Small intestine (tissue), 7 donors: ENCODE results near the gene TC2N. TPM values are rescaled to one million over a fixed set of nuclear protein-coding genes. Genes with fewer than 3 reads are reported as not detected.
"Not testable (repeated sequence)": the region's sequence is repeated elsewhere in the genome, so short reads cannot be mapped to it uniquely, and the experiment has no call there.

Experiments
- DNase-seq, 2 donors: peaks; one replicate each; pipeline versions ENCODE4 v3.0.0 to v3.0.0-alpha.2; 2013
- FAIRE-seq: peaks from 2 replicates; lab custom pipeline; 2012; peaks lifted over from hg19 to GRCh38; lab: Jason Lieb, UNC
- H3K27ac ChIP-seq, 3 donors: one replicate each; pipeline ENCODE4 v1.5.1; 2013; ENCODE audit warnings: low read length in 2 of 3, mild to moderate bottlenecking in 2 of 3, control low read depth in 1 of 3, inconsistent platforms in 1 of 3, low read depth in 1 of 3, moderate library complexity in 1 of 3
- H3K27me3 ChIP-seq, 3 donors: one replicate each; pipeline ENCODE4 v1.6.1; 2013; ENCODE audit warnings: low read length in 3 of 3, inconsistent platforms in 1 of 3; ENCODE audit not compliant: control insufficient read depth in 3 of 3, insufficient read depth in 3 of 3
- H3K36me3 ChIP-seq, 3 donors: one replicate each; pipeline ENCODE4 v1.6.1; 2013; ENCODE audit warnings: low read length in 3 of 3, inconsistent platforms in 1 of 3, low read depth in 1 of 3, mild to moderate bottlenecking in 1 of 3, moderate library complexity in 1 of 3; ENCODE audit not compliant: control insufficient read depth in 3 of 3, insufficient read depth in 2 of 3
- H3K4me1 ChIP-seq, 3 donors: one replicate each; pipeline ENCODE4 v1.6.1; 2013; ENCODE audit warnings: low read length in 2 of 3, inconsistent platforms in 1 of 3, low read depth in 1 of 3, mild to moderate bottlenecking in 1 of 3, moderate library complexity in 1 of 3; ENCODE audit not compliant: control insufficient read depth in 3 of 3, insufficient read depth in 2 of 3
- H3K4me3 ChIP-seq, 3 donors: one replicate each; pipeline ENCODE4 v1.5.1; 2013; ENCODE audit warnings: low read length in 3 of 3, control low read depth in 1 of 3, inconsistent platforms in 1 of 3, low read depth in 1 of 3, mild to moderate bottlenecking in 1 of 3, moderate library complexity in 1 of 3
- H3K9me3 ChIP-seq, 2 donors: one replicate each; pipeline ENCODE4 v1.6.1; 2013; ENCODE audit warnings: low read depth in 1 of 2, low read length in 1 of 2; ENCODE audit not compliant: control insufficient read depth in 2 of 2, insufficient read depth in 1 of 2
- WGBS, 3 donors: extraction: QIAGEN DNeasy Blood & Tissue Kit; methylation state at CpG; one replicate each; pipeline ENCODE4 v1.1.7; 2013; 5-methylcytosine and 5-hydroxymethylcytosine counted together
- polyA plus RNA-seq, 4 donors: library from polyadenylated mRNA; stranded (reverse) in 3 of 4; unstranded in 1 of 4; fragments of 200-250 nt in 3 of 4; fragments of 120-200 nt in 1 of 4; gene quantifications; one replicate each; pipeline versions ENCODE4 v1.2.1 to v1.2.3, GENCODE V29; 2013
- donor health status: healthy with polysubstance abuse.
- donor health status: control.
- donor health status: control.
- donor health status: Bipolar disorder and iron deficiency.
- donor health status: healthy.

TC2N gene
- polyA plus RNA-seq, 4 donors, result 12.4 to 31.7 (median 20.4) TPM

GRCh38 chr14:91871401-91871800, 4.1 kb upstream of the TC2N start:
- H3K4me3 ChIP-seq, H3K27me3 ChIP-seq, FAIRE-seq, DNase-seq: not testable (repeated sequence)
- peak overlapping the region in 1 of 3 donors; percentile 96 for H3K27ac ChIP-seq
- peaks cover 0 to 34% (median 0%) of the 10 kb centered on the region in 3 donors for H3K36me3 ChIP-seq
- peaks cover 0 to 14% of the 10 kb centered on the region in 2 donors for H3K9me3 ChIP-seq
- 71 to 90% (median 80%) methylated on average over 4 of the region's 4 CpGs for WGBS, 3 donors
- H3K4me1 ChIP-seq, result peaks cover 16 to 36% (median 34%) of the 10 kb centered on the region in 3 donors

GRCh38 chr14:91870890-91871289, 3.6 kb upstream of the TC2N start:
- Histone ChIP-seq H3K4me3 (no peak overlapping the region), H3K4me1 (peaks cover 16 to 34% (median 32%) of the 10 kb centered on the region in 3 donors), H3K9me3 (peaks cover 0 to 14% of the 10 kb centered on the region in 2 donors), H3K27ac (peak overlapping the region in 1 of 3 donors; percentile 88), H3K27me3 (peaks cover 0 to 4% (median 0%) of the 10 kb centered on the region in 3 donors), H3K36me3 (peaks cover 0 to 34% (median 0%) of the 10 kb centered on the region in 3 donors)
- FAIRE-seq (no peak), DNase-seq (no peak)
- 43 to 65% (median 64%) methylated on average over 2 of the region's 2 CpGs for WGBS, 3 donors

DNA sequence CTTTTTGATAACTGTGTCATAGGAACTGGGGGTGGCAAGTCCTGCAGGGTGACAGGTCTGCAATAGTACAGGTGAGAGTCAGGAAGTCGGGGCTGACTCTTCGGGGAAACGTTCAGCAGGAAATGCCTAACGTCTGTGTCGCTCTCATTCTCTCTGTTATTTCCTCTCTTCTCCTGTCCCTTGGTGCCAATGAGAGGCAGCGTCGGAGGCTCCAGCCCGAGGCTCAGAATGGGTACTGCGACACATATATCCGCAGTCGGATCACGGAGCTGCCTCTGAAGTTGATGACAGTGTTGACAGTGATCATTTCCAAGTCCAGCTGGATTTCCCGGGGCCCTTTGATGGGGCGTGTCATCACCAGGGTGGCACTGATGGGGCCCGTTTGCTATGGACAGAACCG, 2.7 kb upstream of the TC2N start:
- H3K4me1 ChIP-seq, result peaks cover 12 to 31% (median 24%) of the 10 kb centered on the region in 3 donors
- FAIRE-seq, result no peak
- peaks cover 0 to 4% (median 0%) of the 10 kb centered on the region in 3 donors for H3K27me3 ChIP-seq
- H3K27ac ChIP-seq, result peak overlapping the region in 2 of 3 donors; percentile 24 to 88
- H3K36me3 ChIP-seq, result peaks cover 0 to 31% (median 0%) of the 10 kb centered on the region in 3 donors
- DNase-seq, result peak in 1 of 2 donors; percentile 61
- 16 to 49% (median 38%) methylated on average over 16 of the region's 16 CpGs for WGBS, 3 donors
- peaks cover 0 to 14% of the 10 kb centered on the region in 2 donors for H3K9me3 ChIP-seq
- H3K4me3 ChIP-seq, result no peak overlapping the region

- FAIRE-seq, result no peak
- H3K27me3 ChIP-seq, result peaks cover 0 to 4% (median 0%) of the 10 kb centered on the region in 3 donors
- peak overlapping the region in 2 of 3 donors; percentile 37 to 88 for H3K27ac ChIP-seq
- peaks cover 12 to 30% (median 24%) of the 10 kb centered on the region in 3 donors for H3K4me1 ChIP-seq
- peaks cover 0 to 27% (median 0%) of the 10 kb centered on the region in 3 donors for H3K36me3 ChIP-seq
- no peak for DNase-seq
- peaks cover 0 to 14% of the 10 kb centered on the region in 2 donors for H3K9me3 ChIP-seq
- no peak overlapping the region for H3K4me3 ChIP-seq
- 50 to 59% (median 58%) methylated on average over 8 of the region's 8 CpGs for WGBS, 3 donors
Measured at GRCh38 chr14:91869556-91869955, 2.2 kb upstream of the TC2N start.

- DNase-seq (peak in 1 of 2 donors; percentile 32), FAIRE-seq (no peak)
- Histone ChIP-seq H3K36me3 (peaks cover 0 to 20% (median 2%) of the 10 kb centered on the region in 3 donors), H3K4me3 (peak overlapping the region in 1 of 3 donors; percentile 30), H3K27me3 (peaks cover 0 to 4% (median 0%) of the 10 kb centered on the region in 3 donors), H3K27ac (peak overlapping the region in 1 of 3 donors; percentile 88), H3K9me3 (peaks cover 0 to 14% of the 10 kb centered on the region in 2 donors), H3K4me1 (peaks cover 2 to 13% (median 6%) of the 10 kb centered on the region in 3 donors)
- WGBS, 3 donors, result 61 to 82% (median 72%) methylated on average over 6 of the region's 6 CpGs
Measured at GRCh38 chr14:91866511-91867295, 633 bp downstream of the TC2N start.

- Histone ChIP-seq H3K4me1 (peaks cover 2 to 13% (median 5%) of the 10 kb centered on the region in 3 donors), H3K27ac (peak overlapping the region in 1 of 3 donors; percentile 88), H3K27me3 (peaks cover 0 to 4% (median 0%) of the 10 kb centered on the region in 3 donors), H3K9me3 (peaks cover 0 to 14% of the 10 kb centered on the region in 2 donors), H3K4me3 (peak overlapping the region in 1 of 3 donors; percentile 30), H3K36me3 (peaks cover 0 to 20% (median 2%) of the 10 kb centered on the region in 3 donors)
- FAIRE-seq, result no peak
- no peak for DNase-seq
- 58 to 85% (median 82%) methylated on average over 2 of the region's 2 CpGs for WGBS, 3 donors
Measured at GRCh38 chr14:91866061-91866460, 1.3 kb downstream of the TC2N start.

DNA sequence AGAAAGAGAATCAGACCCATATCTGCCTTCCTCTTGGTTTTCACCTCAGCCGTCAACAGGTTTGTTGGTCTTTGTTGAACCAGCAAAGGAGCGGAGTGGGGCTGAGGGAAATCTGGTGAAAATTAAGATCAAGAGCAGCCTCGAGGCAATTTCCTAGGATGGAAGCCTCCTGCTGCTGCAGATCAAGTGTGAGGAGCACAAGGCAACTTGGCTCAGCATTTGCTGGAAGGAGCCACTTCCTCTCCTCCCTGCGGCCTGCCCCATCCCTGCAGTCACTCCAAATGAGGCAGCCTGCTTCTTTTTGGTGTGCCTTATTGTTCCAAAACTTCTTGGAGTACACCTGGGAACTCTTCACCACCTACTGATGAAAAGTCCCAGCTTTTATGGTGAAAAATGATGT, 4.9 kb downstream of the TC2N start:
- H3K4me1 ChIP-seq, result peaks cover 0 to 7% (median 0%) of the 10 kb centered on the region in 3 donors
- peaks cover 0 to 3% (median 2%) of the 10 kb centered on the region in 3 donors for H3K36me3 ChIP-seq
- no peak overlapping the region for H3K4me3 ChIP-seq
- peaks cover 0 to 6% (median 0%) of the 10 kb centered on the region in 3 donors for H3K27me3 ChIP-seq
- WGBS, 3 donors, result 68 to 90% (median 83%) methylated on average over 4 of the region's 4 CpGs
- H3K9me3 ChIP-seq, result no peaks in the 10 kb centered on the region
- DNase-seq, result no peak
- H3K27ac ChIP-seq, result no peak overlapping the region
- FAIRE-seq, result no peak

GRCh38 chr14:91861091-91861490, 6.2 kb downstream of the TC2N start:
- no peaks in the 10 kb centered on the region for H3K9me3 ChIP-seq
- 68 to 86% (median 81%) methylated on average over 2 of the region's 2 CpGs for WGBS, 3 donors

More at GRCh38 chr14:91861091-91861490, 6.2 kb downstream of the TC2N start:
- Histone ChIP-seq H3K4me3 (no peak overlapping the region), H3K27ac (peak overlapping the region in 1 of 3 donors; percentile 55), H3K36me3 (peaks cover 0 to 2% (median 0%) of the 10 kb centered on the region in 3 donors), H3K27me3 (peaks cover 0 to 2% (median 0%) of the 10 kb centered on the region in 3 donors), H3K4me1 (peaks cover 0 to 7% (median 0%) of the 10 kb centered on the region in 3 donors)
- DNase-seq (no peak), FAIRE-seq (no peak)
